IMR-90 (cell line): ENCODE results near the gene GRK2.

Experiments
- CEBPB ChIP-seq: IDR thresholded peaks from 2 replicates; pipeline ENCODE4 v1.6.1; 2012; ENCODE audit warnings: low read depth, low read length, improper control_type of control experiment
- FOS ChIP-seq: fragments of 150-350 bp; IDR thresholded peaks from 2 replicates; pipeline ENCODE4 v1.6.1; 2016; ENCODE audit warnings: low read depth, low read length
- MXI1 ChIP-seq: IDR thresholded peaks from 2 replicates; pipeline ENCODE4 v1.6.1; 2012; ENCODE audit warnings: low read depth, mild to moderate bottlenecking, low read length, moderate library complexity, borderline replicate concordance
- POLR2A ChIP-seq: IDR thresholded peaks from 2 replicates; pipeline ENCODE4 v1.6.1; 2012; ENCODE audit warnings: mild to moderate bottlenecking, low read depth, low read length
- RAD21 ChIP-seq: IDR thresholded peaks from 2 replicates; pipeline ENCODE4 v1.6.1; 2012; ENCODE audit warnings: low read length, improper control_type of control experiment
- RFX5 ChIP-seq: IDR thresholded peaks from 2 replicates; pipeline ENCODE4 v1.8.0; 2012; ENCODE audit warnings: low read depth, mild to moderate bottlenecking, low read length, moderate library complexity
- SMC3 ChIP-seq: fragments of 150-350 bp; IDR thresholded peaks from 2 replicates; pipeline ENCODE4 v1.6.1; 2016; ENCODE audit warnings: low read depth, mild to moderate bottlenecking, antibody characterized with exemption, low read length, moderate library complexity
- TF ChIP-seq, protein P1 (sequence below): fragments of 150-350 bp; IDR thresholded peaks from 2 replicates; pipeline ENCODE4 v1.6.1; 2016; ENCODE audit warnings: low read depth, mild to moderate bottlenecking, low read length, moderate library complexity, borderline replicate concordance
- TF ChIP-seq, protein P2 (sequence below): conservative IDR thresholded peaks from 2 replicates; pipeline ENCODE4 v1.5.1; 2012; ENCODE audit warnings: mild to moderate bottlenecking, low read depth, low read length, improper control_type of control experiment
- TF ChIP-seq, protein P3 (sequence below): fragments of 150-350 bp; IDR thresholded peaks from 2 replicates; pipeline ENCODE4 v1.6.1; 2017; ENCODE audit warnings: mild to moderate bottlenecking, antibody characterized with exemption, low read length, low read depth

DNA sequence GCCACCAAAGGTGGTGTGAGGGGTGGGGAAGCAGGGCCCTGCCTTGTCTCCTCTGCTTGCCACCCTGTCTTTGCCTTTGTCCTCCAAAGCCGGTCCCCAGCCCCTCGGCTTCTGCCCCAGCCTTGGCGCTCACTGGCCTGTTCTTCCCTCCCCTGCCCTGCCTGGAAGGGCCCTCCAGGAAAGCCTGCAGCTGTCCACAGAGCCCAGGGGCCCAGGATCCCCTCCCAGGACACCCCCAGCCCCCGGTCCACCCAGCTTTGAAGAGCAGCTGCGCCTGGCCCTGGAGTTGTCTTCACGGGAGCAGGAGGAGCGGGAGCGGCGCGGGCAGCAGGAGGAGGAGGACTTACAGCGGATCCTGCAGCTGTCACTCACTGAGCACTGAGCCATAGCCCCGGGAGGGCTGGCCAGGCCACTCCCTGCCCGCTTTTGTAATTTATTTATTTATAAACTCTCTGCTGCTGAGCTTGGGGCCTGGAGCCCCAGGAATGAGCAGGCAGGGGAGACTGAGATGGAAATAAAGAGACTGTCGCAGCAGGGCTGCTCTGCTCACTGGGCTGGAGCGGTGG, 35.8 kb downstream of the GRK2 start:
- TF ChIP-seq POLR2A (no peak), RFX5 (no peak), SMC3 (no peak), FOS (no peak), CEBPB (no peak), MXI1 (no peak), RAD21 (no peak)
- TF ChIP-seq, protein P1, sequence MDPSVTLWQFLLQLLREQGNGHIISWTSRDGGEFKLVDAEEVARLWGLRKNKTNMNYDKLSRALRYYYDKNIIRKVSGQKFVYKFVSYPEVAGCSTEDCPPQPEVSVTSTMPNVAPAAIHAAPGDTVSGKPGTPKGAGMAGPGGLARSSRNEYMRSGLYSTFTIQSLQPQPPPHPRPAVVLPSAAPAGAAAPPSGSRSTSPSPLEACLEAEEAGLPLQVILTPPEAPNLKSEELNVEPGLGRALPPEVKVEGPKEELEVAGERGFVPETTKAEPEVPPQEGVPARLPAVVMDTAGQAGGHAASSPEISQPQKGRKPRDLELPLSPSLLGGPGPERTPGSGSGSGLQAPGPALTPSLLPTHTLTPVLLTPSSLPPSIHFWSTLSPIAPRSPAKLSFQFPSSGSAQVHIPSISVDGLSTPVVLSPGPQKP: no peak
- TF ChIP-seq, protein P2, sequence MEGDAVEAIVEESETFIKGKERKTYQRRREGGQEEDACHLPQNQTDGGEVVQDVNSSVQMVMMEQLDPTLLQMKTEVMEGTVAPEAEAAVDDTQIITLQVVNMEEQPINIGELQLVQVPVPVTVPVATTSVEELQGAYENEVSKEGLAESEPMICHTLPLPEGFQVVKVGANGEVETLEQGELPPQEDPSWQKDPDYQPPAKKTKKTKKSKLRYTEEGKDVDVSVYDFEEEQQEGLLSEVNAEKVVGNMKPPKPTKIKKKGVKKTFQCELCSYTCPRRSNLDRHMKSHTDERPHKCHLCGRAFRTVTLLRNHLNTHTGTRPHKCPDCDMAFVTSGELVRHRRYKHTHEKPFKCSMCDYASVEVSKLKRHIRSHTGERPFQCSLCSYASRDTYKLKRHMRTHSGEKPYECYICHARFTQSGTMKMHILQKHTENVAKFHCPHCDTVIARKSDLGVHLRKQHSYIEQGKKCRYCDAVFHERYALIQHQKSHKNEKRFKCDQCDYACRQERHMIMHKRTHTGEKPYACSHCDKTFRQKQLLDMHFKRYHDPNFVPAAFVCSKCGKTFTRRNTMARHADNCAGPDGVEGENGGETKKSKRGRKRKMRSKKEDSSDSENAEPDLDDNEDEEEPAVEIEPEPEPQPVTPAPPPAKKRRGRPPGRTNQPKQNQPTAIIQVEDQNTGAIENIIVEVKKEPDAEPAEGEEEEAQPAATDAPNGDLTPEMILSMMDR: no peak
- TF ChIP-seq, protein P3, sequence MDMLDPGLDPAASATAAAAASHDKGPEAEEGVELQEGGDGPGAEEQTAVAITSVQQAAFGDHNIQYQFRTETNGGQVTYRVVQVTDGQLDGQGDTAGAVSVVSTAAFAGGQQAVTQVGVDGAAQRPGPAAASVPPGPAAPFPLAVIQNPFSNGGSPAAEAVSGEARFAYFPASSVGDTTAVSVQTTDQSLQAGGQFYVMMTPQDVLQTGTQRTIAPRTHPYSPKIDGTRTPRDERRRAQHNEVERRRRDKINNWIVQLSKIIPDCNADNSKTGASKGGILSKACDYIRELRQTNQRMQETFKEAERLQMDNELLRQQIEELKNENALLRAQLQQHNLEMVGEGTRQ: no peak
